PFSK-1 (cell line): ENCODE data around the gene TK2.

Experiments
- FOXP2 ChIP-seq: optimal IDR thresholded peaks from 2 replicates; pipeline ENCODE3; 2011; ENCODE audit warnings: borderline replicate concordance, control low read depth, inconsistent platforms; ENCODE audit not compliant: insufficient read depth; ENCODE audit errors: extremely low read length, extremely low read depth
- POLR2AphosphoS5 ChIP-seq: IDR thresholded peaks from 2 replicates; pipeline ENCODE4 v1.6.1; 2012; ENCODE audit warnings: low read depth, mild to moderate bottlenecking, control low read depth, low read length, moderate library complexity
- SIN3A ChIP-seq: IDR thresholded peaks from 2 replicates; pipeline ENCODE4 v1.6.1; 2012; ENCODE audit warnings: mild to moderate bottlenecking, low read length, moderate library complexity, borderline replicate concordance; ENCODE audit not compliant: insufficient read depth
- TAF1 ChIP-seq: IDR thresholded peaks from 2 replicates; pipeline ENCODE4 v1.6.1; 2012; ENCODE audit warnings: low read length, control low read depth, borderline replicate concordance; ENCODE audit not compliant: insufficient read depth
- TF ChIP-seq, protein P1 (sequence below), 2 experiments: IDR thresholded peaks; 2 replicates each; pipeline versions ENCODE4 v1.6.1 to v1.8.0; 2011 to 2012; ENCODE audit warnings: low read depth in 2 of 2, low read length in 2 of 2, control low read depth in 1 of 2, inconsistent platforms in 1 of 2, mild to moderate bottlenecking in 1 of 2, moderate library complexity in 1 of 2; ENCODE audit not compliant: insufficient read depth in 1 of 2

Gene TK2

DNA sequence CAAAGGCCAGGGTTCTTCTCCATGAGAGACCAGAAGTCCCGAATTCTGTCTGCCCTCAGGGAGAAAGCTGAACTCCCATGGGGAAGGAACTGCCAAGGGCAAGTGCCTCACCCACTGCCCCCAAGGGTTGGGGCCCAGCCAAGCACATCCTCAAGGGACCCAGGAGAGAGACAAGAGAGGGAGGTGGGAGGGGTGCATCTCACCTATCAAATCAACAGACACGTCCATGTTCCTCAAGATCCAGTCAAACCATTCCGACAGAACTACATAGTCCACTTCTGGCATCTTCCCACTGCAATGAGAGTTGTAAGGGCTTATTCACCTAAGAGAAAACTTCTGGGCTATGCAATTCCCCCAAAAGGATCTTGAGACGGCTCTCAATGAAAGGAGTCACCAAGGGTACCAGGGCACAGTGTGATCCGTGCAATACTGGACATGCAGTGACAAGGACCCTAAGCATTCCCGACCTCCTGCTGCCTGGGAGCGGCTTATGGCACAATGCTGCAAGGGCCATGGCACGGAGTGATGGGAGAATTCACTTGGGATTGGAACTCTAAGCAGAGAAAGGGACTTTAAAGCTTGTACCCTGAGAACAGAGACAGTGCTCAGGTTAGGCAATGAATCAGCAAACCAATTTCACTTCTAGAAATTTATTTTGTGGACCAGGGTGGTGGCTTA lies 32.2 kb downstream of the TK2 start:
- TF ChIP-seq, protein P1, sequence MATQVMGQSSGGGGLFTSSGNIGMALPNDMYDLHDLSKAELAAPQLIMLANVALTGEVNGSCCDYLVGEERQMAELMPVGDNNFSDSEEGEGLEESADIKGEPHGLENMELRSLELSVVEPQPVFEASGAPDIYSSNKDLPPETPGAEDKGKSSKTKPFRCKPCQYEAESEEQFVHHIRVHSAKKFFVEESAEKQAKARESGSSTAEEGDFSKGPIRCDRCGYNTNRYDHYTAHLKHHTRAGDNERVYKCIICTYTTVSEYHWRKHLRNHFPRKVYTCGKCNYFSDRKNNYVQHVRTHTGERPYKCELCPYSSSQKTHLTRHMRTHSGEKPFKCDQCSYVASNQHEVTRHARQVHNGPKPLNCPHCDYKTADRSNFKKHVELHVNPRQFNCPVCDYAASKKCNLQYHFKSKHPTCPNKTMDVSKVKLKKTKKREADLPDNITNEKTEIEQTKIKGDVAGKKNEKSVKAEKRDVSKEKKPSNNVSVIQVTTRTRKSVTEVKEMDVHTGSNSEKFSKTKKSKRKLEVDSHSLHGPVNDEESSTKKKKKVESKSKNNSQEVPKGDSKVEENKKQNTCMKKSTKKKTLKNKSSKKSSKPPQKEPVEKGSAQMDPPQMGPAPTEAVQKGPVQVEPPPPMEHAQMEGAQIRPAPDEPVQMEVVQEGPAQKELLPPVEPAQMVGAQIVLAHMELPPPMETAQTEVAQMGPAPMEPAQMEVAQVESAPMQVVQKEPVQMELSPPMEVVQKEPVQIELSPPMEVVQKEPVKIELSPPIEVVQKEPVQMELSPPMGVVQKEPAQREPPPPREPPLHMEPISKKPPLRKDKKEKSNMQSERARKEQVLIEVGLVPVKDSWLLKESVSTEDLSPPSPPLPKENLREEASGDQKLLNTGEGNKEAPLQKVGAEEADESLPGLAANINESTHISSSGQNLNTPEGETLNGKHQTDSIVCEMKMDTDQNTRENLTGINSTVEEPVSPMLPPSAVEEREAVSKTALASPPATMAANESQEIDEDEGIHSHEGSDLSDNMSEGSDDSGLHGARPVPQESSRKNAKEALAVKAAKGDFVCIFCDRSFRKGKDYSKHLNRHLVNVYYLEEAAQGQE (IDR thresholded peaks at IDR 0.05; ENCODE audit: insufficient read depth in 1 of 2, low read depth in 2 of 2, low read length in 2 of 2) = no peak
- TF ChIP-seq POLR2AphosphoS5 (no peak), FOXP2 (no peak), TAF1 (no peak), SIN3A (no peak)

DNA sequence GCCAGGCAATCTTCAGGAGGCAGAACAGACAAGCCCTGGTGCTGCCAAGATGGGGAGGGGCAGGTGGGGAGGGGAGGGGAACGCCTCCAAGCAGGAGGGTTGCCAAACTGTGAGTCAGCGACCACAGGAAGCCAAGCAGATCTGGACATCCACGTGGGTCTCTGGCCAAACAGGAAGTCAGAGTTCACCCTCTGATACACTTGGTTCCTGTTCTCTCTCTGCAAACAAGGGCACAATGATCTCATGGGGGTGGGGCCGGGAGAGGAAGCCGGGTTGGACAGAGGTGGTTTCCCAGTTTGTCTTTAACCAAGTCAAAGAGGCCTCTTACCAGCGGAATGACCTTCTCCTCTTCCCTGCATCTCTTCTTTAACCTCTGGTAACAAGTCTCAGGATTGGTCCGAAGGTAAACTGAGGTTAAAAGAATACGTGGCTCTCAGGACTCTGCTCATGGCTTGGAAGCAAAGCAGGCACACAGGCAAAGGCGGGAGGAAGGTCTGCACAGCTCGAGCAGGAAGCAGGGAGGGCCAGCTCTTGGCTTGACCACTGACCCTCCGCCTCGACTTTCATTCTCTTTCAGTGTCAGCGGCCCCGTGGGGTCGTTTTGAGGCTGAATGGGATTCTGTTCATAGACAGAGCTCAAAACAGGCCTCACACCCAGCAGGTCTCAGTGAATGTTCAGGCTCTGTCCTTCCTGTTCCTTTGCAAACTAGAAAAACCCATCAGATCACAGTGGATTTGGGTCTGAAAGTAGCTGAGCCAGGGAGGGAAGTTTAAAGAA lies 32.9 kb downstream of the TK2 start:
- TF ChIP-seq, protein P1 (IDR thresholded peaks at IDR 0.05; ENCODE audit: insufficient read depth in 1 of 2, low read depth in 2 of 2, low read length in 2 of 2) = peak in 1 of 2 experiments; percentile 76; a peak in 2 of 4 replicates
- peak; percentile 58 for TF ChIP-seq FOXP2
- TF ChIP-seq POLR2AphosphoS5 = peak; percentile 55; the same call in 1 of the 2 replicates
- TF ChIP-seq SIN3A = peak; percentile 81; the same call in 1 of the 2 replicates
- 0 out of 2 replicates have a peak, but pooled peaks have one; percentile 17 for TF ChIP-seq TAF1

DNA sequence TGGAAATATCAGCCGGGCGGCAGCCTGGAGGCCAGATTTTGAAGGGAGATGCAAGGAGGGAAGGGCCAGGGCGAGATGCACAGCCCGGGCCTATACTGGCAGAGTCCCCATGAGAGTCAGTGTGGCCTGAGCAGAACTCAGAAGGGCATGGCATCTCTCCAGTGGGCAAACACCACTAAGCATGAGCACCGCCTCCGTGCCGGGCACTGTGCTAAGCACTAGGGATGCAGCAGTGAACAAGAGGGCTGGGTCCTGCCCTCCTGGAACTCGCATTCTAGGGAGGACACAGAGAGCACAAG lies 33.5 kb downstream of the TK2 start:
- TF ChIP-seq POLR2AphosphoS5 (no peak), FOXP2 (no peak), TAF1 (no peak), SIN3A (no peak)
- TF ChIP-seq, protein P1 (IDR thresholded peaks at IDR 0.05; ENCODE audit: insufficient read depth in 1 of 2, low read depth in 2 of 2, low read length in 2 of 2) = no peak

DNA sequence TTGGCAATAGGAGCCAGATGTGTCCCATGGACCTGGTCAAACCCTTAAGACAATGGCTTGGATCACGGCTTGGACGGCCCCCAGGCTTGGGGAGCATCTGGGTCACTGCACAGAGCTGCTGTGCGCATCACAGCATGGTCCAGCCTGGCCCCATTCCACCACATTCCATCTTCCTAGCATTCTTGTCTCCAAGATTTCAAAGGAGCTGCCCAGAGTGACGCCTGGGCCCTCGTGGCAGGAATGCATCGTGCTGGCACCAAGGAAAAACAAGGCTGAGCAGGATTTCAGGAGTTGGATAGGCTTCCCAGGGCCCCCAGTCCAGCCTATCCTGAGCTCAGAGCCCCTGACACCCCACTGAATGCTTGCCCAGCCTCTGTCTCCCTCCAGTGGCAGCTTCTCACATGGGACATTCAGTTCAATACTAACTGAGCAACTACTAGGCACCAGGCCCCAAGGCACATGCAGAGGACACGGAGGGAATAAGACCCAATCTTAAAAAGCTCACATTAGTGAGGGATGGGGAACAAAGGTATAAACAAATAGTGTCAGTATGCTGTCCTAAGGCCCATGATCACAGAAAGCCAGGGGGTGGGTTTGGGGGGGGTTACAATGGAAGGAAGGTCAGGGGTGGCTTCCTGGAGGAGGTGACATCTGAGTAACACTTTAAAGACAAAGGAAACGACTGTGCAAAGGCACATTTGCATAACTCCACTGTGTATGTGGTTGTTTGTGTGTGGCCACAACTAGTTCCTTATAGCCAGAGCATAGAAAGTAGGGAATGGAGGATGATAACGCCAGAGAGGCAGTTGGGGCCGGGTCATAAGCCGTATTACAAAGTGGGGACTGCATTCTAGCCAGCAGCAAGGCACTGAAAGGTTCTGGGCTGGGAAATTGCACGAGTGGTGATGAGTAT lies 34.1 kb downstream of the TK2 start:
- TF ChIP-seq SIN3A (no peak), FOXP2 (no peak)
- TF ChIP-seq, protein P1 (IDR thresholded peaks at IDR 0.05; ENCODE audit: insufficient read depth in 1 of 2, low read depth in 2 of 2, low read length in 2 of 2) = no peak
